Posterior vena cava (tissue), 2 donors: ENCODE data around the gene RBCK1. TPM values are rescaled to one million over a fixed set of nuclear protein-coding genes. Genes with fewer than 3 reads are reported as not detected.

Experiments
- DNase-seq: peaks from one replicate; pipeline ENCODE4 v3.0.0-alpha.2; 2020; ENCODE audit warnings: low spot score
- intact Hi-C, 2 donors: fragments of 100-400 bp; cut with DNase I; formaldehyde crosslinking; loops; one replicate each; pipeline versions ENCODE4 v1.14.1 to v1.14.2; 2022 to 2023
- total RNA-seq, 2 donors: library from RNA; stranded (reverse); fragmentation: NEBNext Ultra II Directional; extraction: Animal tissue kit (Norgen Biotek cat#: 25700); gene quantifications; one replicate each; pipeline ENCODE4 v1.2.1, GENCODE V29; 2021
- donor health status: DM: yes; HTN: yes; CAD: no.
- donor health status: DM: yes; HTN: yes; CAD: no.

The RBCK1 gene
- total RNA-seq, 2 donors from 2014 or later: 46.7 to 54.4 TPM

- peak; percentile 59 for DNase-seq
- intact Hi-C loops: loop anchor here in 1 of 2 donors (10.0 kb wide), 1 partner anchor 55 kb away; no protein-coding TSS in a partner anchor
Measured at GRCh38 chr20:409697-410559, 1.8 kb downstream of the RBCK1 start.

GRCh38 chr20:412081-412480, 4.0 kb downstream of the RBCK1 start:
- DNase-seq: no peak
- intact Hi-C loops: no loop called here

DNA sequence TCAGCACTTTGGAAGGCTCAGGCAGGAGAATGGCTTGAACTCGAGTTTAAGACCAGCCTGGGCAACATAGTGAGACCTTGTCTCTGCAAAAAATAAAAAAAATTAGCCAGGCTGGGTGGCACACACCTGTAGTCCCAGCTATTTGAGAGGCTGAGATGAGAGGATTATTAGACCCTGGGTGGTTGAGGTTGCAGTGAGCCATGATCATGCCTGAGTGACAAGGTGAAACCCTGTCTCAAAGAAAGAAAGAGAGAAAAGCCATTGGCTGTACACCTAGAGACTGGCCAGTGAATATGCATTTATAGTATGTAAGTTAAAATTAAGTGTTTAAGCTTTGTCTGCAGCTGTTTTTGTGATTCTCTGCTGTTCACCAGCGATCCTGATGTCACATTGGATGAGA, 6.1 kb downstream of the RBCK1 start:
- intact Hi-C loops: no loop called here
- DNase-seq: no peak

DNA sequence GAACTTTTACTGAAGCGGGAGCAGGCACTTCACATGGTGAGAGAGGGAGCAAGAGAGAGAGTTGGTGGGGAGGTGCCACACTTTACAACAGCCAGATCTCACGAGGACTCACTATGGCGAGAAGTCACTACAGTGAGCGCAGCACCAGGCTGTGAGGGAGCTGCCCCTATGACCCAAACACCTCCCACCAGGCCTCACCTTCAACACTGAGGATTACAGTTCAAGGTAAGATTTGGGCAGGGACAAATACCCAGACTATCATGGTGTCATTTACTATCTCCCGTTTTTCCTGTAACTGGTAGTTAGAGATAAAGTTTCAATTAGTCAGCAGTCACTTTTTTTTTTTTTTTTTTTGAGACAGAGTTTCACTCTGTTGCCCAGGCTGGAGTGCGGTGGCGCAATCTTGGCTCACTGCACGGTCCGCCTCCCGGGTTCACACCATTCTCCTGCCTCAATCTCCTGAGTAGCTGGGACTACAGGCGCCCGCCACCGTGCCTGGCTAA, 7.8 kb downstream of the RBCK1 start:
- intact Hi-C loops: no loop called here
- DNase-seq: peak; percentile 64

DNA sequence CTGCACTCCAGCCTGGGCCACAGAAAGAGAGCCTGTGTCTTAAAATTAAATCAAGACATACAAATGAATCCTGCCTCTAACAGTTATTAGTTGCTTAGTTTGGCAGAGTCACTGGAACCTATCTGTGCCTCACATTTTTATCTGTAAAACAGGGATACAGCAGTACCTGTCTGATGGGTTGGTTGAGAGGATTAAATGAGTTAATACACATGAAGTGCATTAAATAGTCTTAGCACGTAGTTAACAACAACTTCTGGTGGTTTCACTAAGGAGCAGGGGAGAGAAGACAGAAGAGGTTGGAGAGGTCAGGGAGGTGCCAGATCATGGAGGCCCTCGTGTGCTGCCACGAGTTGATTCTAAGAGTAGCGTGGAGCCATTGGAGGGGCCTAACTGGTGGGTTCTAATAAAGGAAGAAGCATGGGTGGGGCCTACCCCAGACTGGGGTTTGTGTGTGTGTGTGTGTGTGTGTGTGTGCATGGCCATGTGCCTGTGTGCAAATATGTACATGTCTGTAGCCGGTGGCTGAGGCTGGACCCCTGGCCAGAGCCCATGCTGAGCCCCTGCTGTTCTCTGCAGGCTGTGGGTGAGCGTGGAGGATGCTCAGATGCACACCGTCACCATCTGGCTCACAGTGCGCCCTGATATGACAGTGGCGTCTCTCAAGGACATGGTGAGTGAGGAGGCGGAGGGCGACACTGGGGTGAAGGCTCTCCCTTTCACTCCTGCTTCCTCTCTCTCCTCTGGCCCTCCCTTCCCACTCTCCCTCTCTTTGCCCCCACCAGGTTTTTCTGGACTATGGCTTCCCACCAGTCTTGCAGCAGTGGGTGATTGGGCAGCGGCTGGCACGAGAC, 9.1 kb downstream of the RBCK1 start:
- intact Hi-C loops: no loop called here
- peak; percentile 49 for DNase-seq

- DNase-seq: peak; percentile 66
- intact Hi-C loops: no loop called here
Measured at GRCh38 chr20:417801-418342, 9.8 kb downstream of the RBCK1 start.

- intact Hi-C loops: no loop called here
Measured at GRCh38 chr20:418858-419365, 10.8 kb downstream of the RBCK1 start.

GRCh38 chr20:419556-420165, 11.6 kb downstream of the RBCK1 start:
- DNase-seq: no peak
- intact Hi-C loops: no loop called here

More at GRCh38 chr20:418858-419365, 10.8 kb downstream of the RBCK1 start:
- peak; percentile 56 for DNase-seq

DNA sequence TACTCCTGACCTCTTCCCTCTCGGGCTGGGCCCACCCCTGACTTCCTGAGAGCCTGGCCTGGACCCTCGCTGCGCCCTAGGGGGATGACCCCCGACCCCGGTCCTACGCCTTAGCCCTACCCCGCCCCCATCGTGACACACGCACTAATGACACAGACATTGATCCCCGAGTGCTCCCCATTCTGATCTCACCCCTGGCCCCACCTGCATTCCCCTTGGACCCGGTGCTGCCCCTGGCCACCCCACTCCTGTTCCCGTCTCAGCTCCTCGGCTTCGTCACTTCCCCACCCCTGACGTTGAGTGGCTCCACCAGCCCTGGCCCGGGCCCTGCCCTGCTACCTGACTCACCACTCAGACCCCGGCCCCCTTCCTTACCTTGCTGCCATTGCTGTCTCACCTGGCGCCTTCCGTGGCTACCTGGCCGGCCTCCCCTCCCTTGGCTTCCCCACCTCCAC, 12.1 kb downstream of the RBCK1 start:
- intact Hi-C loops: no loop called here
- no peak for DNase-seq

DNA sequence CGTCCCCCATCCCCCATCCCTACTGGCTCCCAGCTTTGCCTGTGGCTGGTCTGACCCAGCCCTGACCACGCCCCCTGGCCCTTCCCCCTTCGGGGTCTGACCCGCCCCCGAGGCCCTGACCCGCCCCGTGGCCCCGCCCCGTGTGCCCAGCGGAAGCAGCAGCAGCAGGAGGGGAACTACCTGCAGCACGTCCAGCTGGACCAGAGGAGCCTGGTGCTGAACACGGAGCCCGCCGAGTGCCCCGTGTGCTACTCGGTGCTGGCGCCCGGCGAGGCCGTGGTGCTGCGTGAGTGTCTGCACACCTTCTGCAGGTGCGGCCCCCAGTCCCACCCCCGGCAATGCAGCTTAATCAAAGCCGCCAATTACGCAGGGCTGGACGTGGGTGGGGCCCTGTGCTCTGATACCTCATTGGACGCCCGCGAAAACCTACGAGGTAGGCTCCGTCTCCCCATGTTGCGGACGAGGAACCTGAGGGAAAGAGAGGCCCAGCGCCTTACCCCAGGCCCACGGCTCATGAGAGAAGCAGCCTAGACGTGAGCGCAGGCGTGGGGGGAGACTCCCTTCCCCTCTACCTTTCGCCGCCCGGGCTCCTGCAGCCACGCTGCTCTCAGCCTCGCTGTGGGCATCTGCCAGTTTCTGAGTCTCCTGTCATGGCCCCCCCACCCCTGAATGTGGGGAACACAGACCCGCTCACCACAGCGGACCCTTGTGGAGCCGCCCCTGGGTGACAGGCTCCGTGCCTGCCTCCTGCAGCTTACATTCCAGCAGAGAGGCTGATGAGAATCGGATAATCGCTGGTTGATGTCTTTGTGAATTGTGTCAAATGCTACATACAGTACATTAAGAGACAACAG, 12.8 kb downstream of the RBCK1 start:
- intact Hi-C loops: no loop called here
- DNase-seq: no peak

- intact Hi-C loops: no loop called here
- DNase-seq: no peak
Measured at GRCh38 chr20:421685-422250, 13.7 kb downstream of the RBCK1 start.

DNA sequence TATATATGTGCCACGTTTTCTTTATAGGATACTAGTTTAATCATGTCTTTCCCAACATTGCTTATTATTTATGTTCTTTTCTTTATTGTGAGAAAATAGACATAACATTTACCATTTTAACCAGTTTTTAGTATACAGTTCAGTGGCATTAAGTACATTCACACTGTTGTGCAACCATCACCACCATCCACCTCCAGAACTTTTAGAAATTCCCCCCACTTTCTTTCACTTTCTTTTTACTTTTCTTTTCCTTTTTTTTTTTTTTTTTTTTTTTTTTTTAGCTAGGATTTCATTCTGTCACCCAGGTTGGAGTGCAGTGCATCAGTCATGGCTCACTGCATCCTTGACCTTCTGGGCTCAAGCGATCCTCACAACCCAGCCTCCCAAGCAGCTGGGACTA, 18.5 kb downstream of the RBCK1 start:
- no peak for DNase-seq
- intact Hi-C loops: no loop called here

- DNase-seq: no peak
- intact Hi-C loops: no loop called here
Measured at GRCh38 chr20:427401-427800, 19.3 kb downstream of the RBCK1 start.

DNA sequence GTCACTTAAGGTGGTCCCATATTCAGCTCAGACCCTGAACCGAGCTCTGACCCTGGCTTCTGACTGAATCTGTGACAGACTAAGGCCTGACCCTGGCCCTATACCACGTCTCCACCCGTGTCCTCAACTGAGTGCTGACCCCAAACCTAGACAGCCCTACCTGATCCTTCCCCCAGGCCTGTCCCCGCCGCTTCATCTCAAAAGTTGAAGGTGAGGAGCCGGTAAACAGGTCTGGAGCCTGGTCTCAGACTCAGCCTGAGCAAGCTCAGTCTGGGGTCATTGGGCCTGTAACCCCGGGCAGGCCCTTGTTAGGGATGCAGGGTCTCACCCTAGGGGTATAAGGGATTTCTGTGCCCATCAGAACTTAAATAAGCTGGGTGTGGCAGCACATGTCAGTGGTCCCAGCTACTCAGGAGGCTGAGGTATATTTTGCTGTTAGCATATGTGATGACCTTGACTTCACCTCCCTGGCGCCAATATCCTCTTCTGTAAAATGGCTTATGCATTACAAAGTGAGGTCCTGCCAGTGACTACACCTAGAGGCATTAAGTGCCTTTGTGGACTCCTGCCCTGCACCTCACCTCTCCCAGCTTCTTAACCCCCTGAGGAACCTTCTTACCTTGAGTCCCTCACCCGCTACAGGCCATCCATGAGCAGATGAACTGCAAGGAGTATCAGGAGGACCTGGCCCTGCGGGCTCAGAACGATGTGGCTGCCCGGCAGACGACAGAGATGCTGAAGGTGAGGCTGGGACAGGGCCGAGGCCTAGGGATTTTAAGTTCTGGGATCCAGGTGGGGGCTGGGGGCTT, 20.0 kb downstream of the RBCK1 start:
- DNase-seq: no peak
- intact Hi-C loops: no loop called here

DNA sequence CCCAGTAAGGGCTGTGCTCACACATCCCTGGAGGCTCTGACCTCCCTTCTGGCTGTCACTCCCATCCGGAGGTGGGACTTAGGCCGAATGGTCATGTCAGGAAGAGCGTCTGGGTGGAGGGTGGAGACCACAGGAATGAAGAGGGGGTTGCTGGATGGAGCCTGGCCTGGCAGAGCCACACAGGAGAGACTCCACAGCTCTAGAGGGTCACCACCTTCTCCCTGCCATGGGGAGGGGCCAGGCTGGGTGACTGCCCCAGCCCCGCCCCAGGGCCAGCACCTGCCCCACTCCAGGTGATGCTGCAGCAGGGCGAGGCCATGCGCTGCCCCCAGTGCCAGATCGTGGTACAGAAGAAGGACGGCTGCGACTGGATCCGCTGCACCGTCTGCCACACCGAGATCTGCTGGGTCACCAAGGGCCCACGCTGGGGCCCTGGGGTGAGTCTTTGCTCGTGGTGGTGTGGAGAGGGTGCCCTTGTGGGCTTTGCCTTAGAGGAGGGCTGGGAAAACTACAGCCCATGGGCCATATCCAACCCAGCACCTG, 20.6 kb downstream of the RBCK1 start:
- intact Hi-C loops: no loop called here
- DNase-seq: no peak

DNA sequence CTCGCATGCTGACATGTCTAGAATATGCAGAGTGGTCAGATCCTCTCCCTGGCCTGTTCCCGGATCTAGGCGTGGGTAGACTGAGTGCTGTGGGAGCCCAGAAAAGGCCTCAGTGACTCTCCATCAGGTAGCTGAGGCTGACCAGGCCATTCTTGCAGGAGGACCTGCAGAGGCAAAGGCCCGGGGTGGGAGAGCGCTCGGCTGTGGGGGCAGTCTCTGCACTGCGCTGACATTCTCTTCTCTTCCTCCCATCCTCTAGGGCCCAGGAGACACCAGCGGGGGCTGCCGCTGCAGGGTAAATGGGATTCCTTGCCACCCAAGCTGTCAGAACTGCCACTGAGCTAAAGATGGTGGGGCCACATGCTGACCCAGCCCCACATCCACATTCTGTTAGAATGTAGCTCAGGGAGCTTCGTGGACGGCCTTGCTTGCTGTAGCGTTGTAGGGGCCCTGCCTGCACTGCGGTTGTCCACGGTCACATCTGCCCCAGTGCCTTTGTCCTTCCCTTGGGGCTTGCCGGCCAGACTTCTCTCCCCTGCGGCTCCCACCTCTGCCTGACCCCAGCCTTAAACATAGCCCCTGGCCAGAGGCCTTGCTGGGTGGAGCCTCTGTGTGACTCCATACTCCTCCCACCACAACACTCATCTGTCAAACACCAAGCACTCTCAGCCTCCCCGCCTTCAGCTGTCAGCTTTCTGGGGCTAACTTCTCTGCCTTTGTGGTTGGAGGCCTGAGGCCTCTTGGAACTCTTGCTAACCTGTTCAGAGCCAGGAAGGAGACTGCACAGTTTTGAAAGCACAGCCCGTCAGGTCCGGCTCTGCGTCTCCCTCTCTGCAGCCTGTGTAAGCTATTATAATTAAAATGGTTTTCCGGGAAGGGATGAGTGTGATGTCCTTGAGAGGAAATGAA, 22.2 kb downstream of the RBCK1 start:
- intact Hi-C loops: loop anchor here in 1 of 2 donors (10.0 kb wide), 1 partner anchor 226 kb away; no protein-coding TSS in a partner anchor
- DNase-seq: no peak
